Smooth muscle cell (in vitro differentiated cells): ENCODE measurements around the gene CADM3. TPM values are rescaled to one million over a fixed set of nuclear protein-coding genes. Genes with fewer than 3 reads are reported as not detected.

Experiments used
- DNase-seq: peaks from one replicate; lab custom pipeline; 2025; ENCODE audit not compliant: unreplicated experiment; lab: John Stamatoyannopoulos, UW
- H2AFZ ChIP-seq: fragments of 200-600 bp; sonication (generic); 2 replicates; pipeline ENCODE4 v1.6.0; 2016; ENCODE audit warnings: antibody characterized with exemption, low read depth, mild to moderate bottlenecking
- H3F3A ChIP-seq: fragments of 200-600 bp; sonication (generic); 2 replicates; pipeline ENCODE4 v1.6.0; 2017; ENCODE audit warnings: antibody characterized with exemption, low read depth
- H3K27ac ChIP-seq: fragments of 200-600 bp; sonication (generic); 2 replicates; pipeline ENCODE4 v1.5.1; 2016; ENCODE audit warnings: low read depth, mild to moderate bottlenecking
- H3K27me3 ChIP-seq: fragments of 200-600 bp; sonication (generic); 2 replicates; pipeline ENCODE4 v1.6.1; 2016; ENCODE audit warnings: low read depth, mild to moderate bottlenecking
- H3K36me3 ChIP-seq: fragments of 200-600 bp; sonication (generic); 2 replicates; pipeline ENCODE4 v1.5.1; 2016; ENCODE audit warnings: low read depth
- H3K4me1 ChIP-seq: fragments of 200-600 bp; sonication (generic); 2 replicates; pipeline ENCODE4 v1.5.1; 2016; ENCODE audit warnings: low read depth
- H3K4me2 ChIP-seq: fragments of 200-600 bp; sonication (generic); 2 replicates; pipeline ENCODE4 v1.6.0; 2016; ENCODE audit warnings: mild to moderate bottlenecking
- H3K4me3 ChIP-seq: fragments of 200-600 bp; sonication (generic); 2 replicates; pipeline ENCODE4 v1.5.1; 2016; ENCODE audit warnings: mild to moderate bottlenecking
- H3K79me2 ChIP-seq: fragments of 200-600 bp; sonication (generic); 2 replicates; pipeline ENCODE4 v1.6.0; 2016; ENCODE audit warnings: low read depth, mild to moderate bottlenecking
- H3K9ac ChIP-seq: fragments of 200-600 bp; sonication (generic); 2 replicates; pipeline ENCODE4 v1.6.0; 2016; ENCODE audit warnings: low read depth
- H3K9me3 ChIP-seq: fragments of 200-600 bp; sonication (generic); replicated peaks from 2 replicates; pipeline ENCODE4 v1.5.1; 2016; ENCODE audit warnings: low read depth
- H4K20me1 ChIP-seq: fragments of 200-600 bp; sonication (generic); 2 replicates; pipeline ENCODE4 v1.6.0; 2016; ENCODE audit warnings: low read depth
- CTCF ChIP-seq: fragments of 200-600 bp; sonication (generic); IDR thresholded peaks from 2 replicates; pipeline ENCODE4 v1.5.1; 2017; ENCODE audit warnings: borderline replicate concordance, mild to moderate bottlenecking, antibody characterized with exemption; ENCODE audit not compliant: insufficient read depth, poor library complexity, severe bottlenecking
- WGBS: methylation state at CpG from one replicate; pipeline ENCODE4 v1.1.7; 2016; ENCODE audit warnings: low lambda C conversion rate; 5-methylcytosine and 5-hydroxymethylcytosine counted together
- polyA plus RNA-seq: library from polyadenylated mRNA; unstranded; fragments of >200 nt; fragmentation: Nextera tagmentation; extraction: Ambion mirVana; gene quantifications from 2 replicates; pipeline ENCODE4 v1.2.1, GENCODE V29; 2016
- total RNA-seq: library from RNA; depleted of rRNA; stranded (reverse); fragments of >200 nt; gene quantifications from 2 replicates; pipeline ENCODE4 v1.2.3, GENCODE V29; 2014

The CADM3 gene
- total and polyA plus RNA-seq, 2 experiments from 2014 or later: 0.90 to 1.2 TPM

- no peak overlapping the region for H3K4me3 ChIP-seq
- no peaks in the 10 kb centered on the region for H3K79me2 ChIP-seq
- WGBS: 63% methylated on average over 6 of the region's 6 CpGs
- peaks cover 20% of the 10 kb centered on the region for H3K27me3 ChIP-seq
- TF ChIP-seq CTCF: no peak
- H2AFZ ChIP-seq: no peak overlapping the region
- no peak overlapping the region for H3K27ac ChIP-seq
- peaks cover 10% of the 10 kb centered on the region for H3K4me1 ChIP-seq
- H3K9me3 ChIP-seq: no peaks in the 10 kb centered on the region
- DNase-seq: no peak
- H4K20me1 ChIP-seq: no peaks in the 10 kb centered on the region
- H3F3A ChIP-seq: no peaks in the 10 kb centered on the region
- no peaks in the 10 kb centered on the region for H3K36me3 ChIP-seq
- H3K9ac ChIP-seq: no peak overlapping the region
- no peak overlapping the region for H3K4me2 ChIP-seq
Observed at GRCh38 chr1:159205225-159205624, 33.8 kb downstream of the CADM3 start.

- no peaks in the 10 kb centered on the region for H3K9me3 ChIP-seq
- TF ChIP-seq CTCF: no peak
- H3K4me3 ChIP-seq: no peak overlapping the region
- no peak overlapping the region for H3K9ac ChIP-seq
- H3K4me2 ChIP-seq: no peak overlapping the region
- H3K36me3 ChIP-seq: no peaks in the 10 kb centered on the region
- no peak for DNase-seq
- no peaks in the 10 kb centered on the region for H3F3A ChIP-seq
- peaks cover 10% of the 10 kb centered on the region for H3K4me1 ChIP-seq
- peaks cover 20% of the 10 kb centered on the region for H3K27me3 ChIP-seq
- H4K20me1 ChIP-seq: no peaks in the 10 kb centered on the region
- H2AFZ ChIP-seq: no peak overlapping the region
- H3K27ac ChIP-seq: no peak overlapping the region
- no peaks in the 10 kb centered on the region for H3K79me2 ChIP-seq
- WGBS: 91% methylated on average over 4 of the region's 4 CpGs
Observed at GRCh38 chr1:159206110-159206509, 34.7 kb downstream of the CADM3 start.

GRCh38 chr1:159207080-159207479, 35.7 kb downstream of the CADM3 start:
- Histone ChIP-seq H3F3A (no peaks in the 10 kb centered on the region), H3K4me2 (no peak overlapping the region), H3K9ac (no peak overlapping the region), H3K27me3 (peaks cover 20% of the 10 kb centered on the region), H3K79me2 (no peaks in the 10 kb centered on the region), H3K27ac (no peak overlapping the region), H3K9me3 (no peaks in the 10 kb centered on the region), H3K36me3 (no peaks in the 10 kb centered on the region), H2AFZ (no peak overlapping the region), H4K20me1 (no peaks in the 10 kb centered on the region), H3K4me1 (peaks cover 10% of the 10 kb centered on the region), H3K4me3 (no peak overlapping the region)
- WGBS: 74% methylated on average over 5 of the region's 5 CpGs
- DNase-seq: no peak
- no peak for TF ChIP-seq CTCF

GRCh38 chr1:159207774-159208173, 36.4 kb downstream of the CADM3 start:
- Histone ChIP-seq H3K27ac (no peak overlapping the region), H3K4me3 (no peak overlapping the region), H3K27me3 (peaks cover 20% of the 10 kb centered on the region), H3K9me3 (no peaks in the 10 kb centered on the region), H2AFZ (no peak overlapping the region), H3K4me1 (peaks cover 10% of the 10 kb centered on the region), H3K4me2 (no peak overlapping the region), H3F3A (no peaks in the 10 kb centered on the region), H3K79me2 (no peaks in the 10 kb centered on the region), H3K9ac (no peak overlapping the region), H3K36me3 (no peaks in the 10 kb centered on the region), H4K20me1 (no peaks in the 10 kb centered on the region)
- WGBS: 29% methylated on average over 8 of the region's 8 CpGs
- no peak for DNase-seq
- TF ChIP-seq CTCF: no peak
